HEK293 (cell line): ENCODE measurements around the gene NFIX.

Source experiments
- CTCF ChIA-PET: fragments of 350-600 bp; formaldehyde crosslinking; extraction: SDS; loops from one replicate; lab custom pipeline; 2021; ENCODE audit warnings: antibody characterized with exemption; lab: Yijun Ruan, JAX
- POLR2A ChIA-PET: fragments of 300-600 bp; formaldehyde crosslinking; extraction: SDS; loops from one replicate; lab custom pipeline; 2020; ENCODE audit warnings: antibody characterized with exemption, inconsistent platforms; lab: Yijun Ruan, JAX
- H3K27ac ChIP-seq: fragments of 200-500 bp; sonication (Bioruptor generic); 2 replicates; pipeline ENCODE4 v1.5.1; 2014; ENCODE audit warnings: low read depth, low read length, control low read depth, inconsistent platforms; ENCODE audit errors: extremely low read depth
- H3K36me3 ChIP-seq, 2 experiments: fragments of 200-500 bp in 1 of 2; sonication (Bioruptor generic) in 1 of 2; 1 replicate in 1 of 2; 2 replicates in 1 of 2; pipeline ENCODE4 v1.5.1; 2014 to 2017; ENCODE audit warnings: inconsistent platforms in 2 of 2, low read length in 2 of 2; ENCODE audit not compliant: control insufficient read depth in 2 of 2, insufficient read depth in 1 of 2
- H3K4me1 ChIP-seq: fragments of 200-500 bp; sonication (Bioruptor generic); 2 replicates; pipeline ENCODE4 v1.5.1; 2014; ENCODE audit warnings: mild to moderate bottlenecking, low read length, inconsistent platforms; ENCODE audit not compliant: control insufficient read depth, insufficient read depth
- H3K4me3 ChIP-seq: 2 replicates; pipeline ENCODE4 v1.5.1; 2011; ENCODE audit warnings: low read depth, mild to moderate bottlenecking, control low read depth, low read length, moderate library complexity
- H3K9me3 ChIP-seq: fragments of 200-500 bp; sonication (Bioruptor generic); 2 replicates; pipeline ENCODE4 v1.5.1; 2014; ENCODE audit warnings: low read depth, low read length, inconsistent platforms; ENCODE audit not compliant: control insufficient read depth, insufficient read depth
- GLI4 ChIP-seq: fragments of 450-650 bp; formaldehyde crosslinking; IDR thresholded peaks from 2 replicates; pipeline ENCODE4 v1.5.1; 2016; ENCODE audit warnings: missing biosample characterization, missing genetic modification characterization
- GLIS1 ChIP-seq: fragments of 450-650 bp; formaldehyde crosslinking; IDR thresholded peaks from 2 replicates; pipeline ENCODE4 v1.5.1; 2016; ENCODE audit warnings: missing biosample characterization, missing genetic modification characterization
- IKZF3 ChIP-seq: fragments of 450-650 bp; IDR thresholded peaks from 2 replicates; pipeline ENCODE4 v1.5.0; 2018; ENCODE audit warnings: missing biosample characterization, mild to moderate bottlenecking, missing genetic modification characterization, moderate library complexity
- KLF1 ChIP-seq: fragments of 450-650 bp; formaldehyde crosslinking; IDR thresholded peaks from 2 replicates; pipeline ENCODE4 v1.5.1; 2016; ENCODE audit warnings: missing biosample characterization, missing genetic modification characterization
- KLF7 ChIP-seq: fragments of 450-650 bp; formaldehyde crosslinking; IDR thresholded peaks from 2 replicates; pipeline ENCODE4 v1.5.1; 2016; ENCODE audit warnings: missing biosample characterization, missing genetic modification characterization, borderline replicate concordance
- KLF9 ChIP-seq: fragments of 450-650 bp; formaldehyde crosslinking; IDR thresholded peaks from 2 replicates; pipeline ENCODE4 v1.5.1; 2016; ENCODE audit warnings: missing biosample characterization, missing genetic modification characterization, low read depth
- SP2 ChIP-seq: fragments of 450-650 bp; formaldehyde crosslinking; IDR thresholded peaks from 2 replicates; pipeline ENCODE4 v1.5.1; 2016; ENCODE audit warnings: missing biosample characterization, missing genetic modification characterization
- SP3 ChIP-seq: fragments of 450-650 bp; formaldehyde crosslinking; IDR thresholded peaks from 2 replicates; pipeline ENCODE4 v1.5.1; 2016; ENCODE audit warnings: missing biosample characterization, missing genetic modification characterization
- YY1 ChIP-seq: fragments of 450-650 bp; formaldehyde crosslinking; IDR thresholded peaks from 2 replicates; pipeline ENCODE4 v1.5.1; 2018; ENCODE audit warnings: missing biosample characterization, missing genetic modification characterization
- ZBTB20 ChIP-seq: fragments of 450-650 bp; formaldehyde crosslinking; IDR thresholded peaks from 2 replicates; pipeline ENCODE4 v1.5.1; 2016; ENCODE audit warnings: missing biosample characterization, missing genetic modification characterization
- ZBTB8A ChIP-seq: fragments of 450-650 bp; formaldehyde crosslinking; IDR thresholded peaks from 2 replicates; pipeline ENCODE4 v1.5.1; 2016; ENCODE audit warnings: missing biosample characterization, missing genetic modification characterization
- ZEB2 ChIP-seq: fragments of 450-650 bp; formaldehyde crosslinking; IDR thresholded peaks from 2 replicates; pipeline ENCODE4 v1.5.1; 2016; ENCODE audit warnings: missing biosample characterization, missing genetic modification characterization
- ZIC2 ChIP-seq: fragments of 450-650 bp; formaldehyde crosslinking; IDR thresholded peaks from 2 replicates; pipeline ENCODE4 v1.5.1; 2016; ENCODE audit warnings: missing biosample characterization, missing genetic modification characterization
- ZNF2 ChIP-seq: fragments of 450-650 bp; formaldehyde crosslinking; IDR thresholded peaks from 2 replicates; pipeline ENCODE4 v1.5.1; 2016; ENCODE audit warnings: missing biosample characterization, missing genetic modification characterization
- ZNF223 ChIP-seq: fragments of 450-650 bp; formaldehyde crosslinking; IDR thresholded peaks from 2 replicates; pipeline ENCODE4 v1.5.1; 2016; ENCODE audit warnings: missing biosample characterization, missing genetic modification characterization
- ZNF311 ChIP-seq: fragments of 450-650 bp; formaldehyde crosslinking; IDR thresholded peaks from 2 replicates; pipeline ENCODE4 v1.5.1; 2017; ENCODE audit warnings: missing biosample characterization, missing genetic modification characterization, borderline replicate concordance
- ZNF423 ChIP-seq: fragments of 450-650 bp; formaldehyde crosslinking; IDR thresholded peaks from 2 replicates; pipeline ENCODE4 v1.5.1; 2016; ENCODE audit warnings: missing biosample characterization, missing genetic modification characterization
- ZNF610 ChIP-seq: fragments of 450-650 bp; formaldehyde crosslinking; IDR thresholded peaks from 2 replicates; pipeline ENCODE4 v1.5.1; 2016; ENCODE audit warnings: missing biosample characterization, missing genetic modification characterization, borderline replicate concordance
- ZNF830 ChIP-seq: fragments of 450-650 bp; IDR thresholded peaks from 2 replicates; pipeline ENCODE4 v1.5.0; 2018; ENCODE audit warnings: missing biosample characterization, missing genetic modification characterization, low read depth, mild to moderate bottlenecking, moderate library complexity
- TF ChIP-seq, protein P1 (sequence below): fragments of 450-650 bp; formaldehyde crosslinking; IDR thresholded peaks from 2 replicates; pipeline ENCODE4 v1.5.1; 2016; ENCODE audit warnings: missing biosample characterization, missing genetic modification characterization
- TF ChIP-seq, protein P2 (sequence below): fragments of 450-650 bp; formaldehyde crosslinking; IDR thresholded peaks from 2 replicates; pipeline ENCODE4 v1.5.1; 2017; ENCODE audit warnings: missing biosample characterization, missing genetic modification characterization
- TF ChIP-seq, protein P3 (sequence below): fragments of 450-650 bp; formaldehyde crosslinking; IDR thresholded peaks from 2 replicates; pipeline ENCODE4 v1.5.1; 2016; ENCODE audit warnings: missing biosample characterization, missing genetic modification characterization
- TF ChIP-seq, protein P4 (sequence below): fragments of 450-650 bp; formaldehyde crosslinking; IDR thresholded peaks from 2 replicates; pipeline ENCODE4 v1.5.1; 2016; ENCODE audit warnings: missing biosample characterization, missing genetic modification characterization

The NFIX gene

DNA sequence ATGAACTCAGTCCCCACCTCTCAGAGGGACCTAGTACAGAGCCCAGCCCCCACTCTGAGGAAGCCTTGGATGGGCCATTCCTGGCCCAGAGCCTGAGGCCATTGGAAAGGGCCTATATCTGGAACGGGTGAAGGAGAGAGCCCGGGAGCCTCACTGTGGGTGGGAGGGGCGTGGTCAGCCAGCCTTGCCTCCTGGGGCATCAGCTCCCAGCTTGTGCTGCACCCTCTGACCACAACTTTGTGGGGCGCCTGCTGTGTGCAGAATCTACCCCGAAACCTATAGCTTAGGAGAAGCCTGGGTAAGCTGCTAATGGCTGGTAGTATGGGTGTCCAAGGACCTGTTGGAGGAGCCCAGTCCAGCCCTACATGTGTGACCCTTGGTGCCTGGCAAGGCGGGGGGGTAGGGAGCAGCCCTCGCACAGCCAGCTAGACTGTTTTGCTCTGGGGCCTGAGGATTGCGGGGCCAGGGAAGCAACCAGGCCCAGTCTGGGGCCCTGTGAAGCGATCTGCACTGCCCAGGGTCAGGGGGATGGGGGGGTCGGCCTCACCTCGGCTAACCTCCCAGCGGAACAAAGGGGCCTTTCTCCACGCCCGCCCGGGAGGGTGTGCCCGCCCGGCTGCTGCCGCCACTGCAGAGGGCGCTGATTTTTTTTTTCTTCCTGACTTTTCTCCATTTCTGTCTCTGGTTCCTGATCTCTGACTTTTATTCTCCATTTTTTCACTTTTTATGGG, 65.1 kb downstream of the NFIX start:
- peaks cover 29% of the 10 kb centered on the region for H3K4me1 ChIP-seq
- H3K4me3 ChIP-seq, result no peak overlapping the region
- CTCF ChIA-PET, result interaction anchor here (0.6 to 15.8 kb wide), 21 partner anchors 10 to 178 kb away, joined by 3 to 247 read pairs (median 21); no protein-coding TSS in a partner anchor
- no peaks in the 10 kb centered on the region for H3K9me3 ChIP-seq
- POLR2A ChIA-PET, result interaction anchor here (0.7 to 2.0 kb wide), 5 partner anchors 9 to 92 kb away, joined by 3 to 6 read pairs (median 4); no protein-coding TSS in a partner anchor
- H3K27ac ChIP-seq, result no peak overlapping the region
- no peaks in the 10 kb centered on the region for H3K36me3 ChIP-seq
- TF ChIP-seq ZBTB8A (tag by site-specific recombination) (0 out of 2 replicates have a peak, but pooled peaks have one; percentile 36), ZEB2 (tag by site-specific recombination) (no peak), ZIC2 (tag by site-specific recombination) (peak; percentile 63), GLIS1 (peak; percentile 59), ZNF223 (tag by site-specific recombination) (no peak), KLF1 (tag by site-specific recombination) (peak; percentile 90), GLI4 (tag by site-specific recombination) (no peak), ZNF423 (tag by site-specific recombination) (0 out of 2 replicates have a peak, but pooled peaks have one; percentile 28)
- TF ChIP-seq, protein P1, sequence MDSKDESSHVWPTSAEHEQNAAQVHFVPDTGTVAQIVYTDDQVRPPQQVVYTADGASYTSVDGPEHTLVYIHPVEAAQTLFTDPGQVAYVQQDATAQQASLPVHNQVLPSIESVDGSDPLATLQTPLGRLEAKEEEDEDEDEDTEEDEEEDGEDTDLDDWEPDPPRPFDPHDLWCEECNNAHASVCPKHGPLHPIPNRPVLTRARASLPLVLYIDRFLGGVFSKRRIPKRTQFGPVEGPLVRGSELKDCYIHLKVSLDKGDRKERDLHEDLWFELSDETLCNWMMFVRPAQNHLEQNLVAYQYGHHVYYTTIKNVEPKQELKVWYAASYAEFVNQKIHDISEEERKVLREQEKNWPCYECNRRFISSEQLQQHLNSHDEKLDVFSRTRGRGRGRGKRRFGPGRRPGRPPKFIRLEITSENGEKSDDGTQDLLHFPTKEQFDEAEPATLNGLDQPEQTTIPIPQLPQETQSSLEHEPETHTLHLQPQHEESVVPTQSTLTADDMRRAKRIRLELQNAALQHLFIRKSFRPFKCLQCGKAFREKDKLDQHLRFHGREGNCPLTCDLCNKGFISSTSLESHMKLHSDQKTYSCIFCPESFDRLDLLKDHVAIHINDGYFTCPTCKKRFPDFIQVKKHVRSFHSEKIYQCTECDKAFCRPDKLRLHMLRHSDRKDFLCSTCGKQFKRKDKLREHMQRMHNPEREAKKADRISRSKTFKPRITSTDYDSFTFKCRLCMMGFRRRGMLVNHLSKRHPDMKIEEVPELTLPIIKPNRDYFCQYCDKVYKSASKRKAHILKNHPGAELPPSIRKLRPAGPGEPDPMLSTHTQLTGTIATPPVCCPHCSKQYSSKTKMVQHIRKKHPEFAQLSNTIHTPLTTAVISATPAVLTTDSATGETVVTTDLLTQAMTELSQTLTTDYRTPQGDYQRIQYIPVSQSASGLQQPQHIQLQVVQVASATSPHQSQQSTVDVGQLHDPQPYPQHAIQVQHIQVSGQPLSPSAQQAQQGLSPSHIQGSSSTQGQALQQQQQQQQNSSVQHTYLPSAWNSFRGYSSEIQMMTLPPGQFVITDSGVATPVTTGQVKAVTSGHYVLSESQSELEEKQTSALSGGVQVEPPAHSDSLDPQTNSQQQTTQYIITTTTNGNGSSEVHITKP (tag by site-specific recombination), result peak; percentile 52
- TF ChIP-seq, all 188 proteins: peak for 6

DNA sequence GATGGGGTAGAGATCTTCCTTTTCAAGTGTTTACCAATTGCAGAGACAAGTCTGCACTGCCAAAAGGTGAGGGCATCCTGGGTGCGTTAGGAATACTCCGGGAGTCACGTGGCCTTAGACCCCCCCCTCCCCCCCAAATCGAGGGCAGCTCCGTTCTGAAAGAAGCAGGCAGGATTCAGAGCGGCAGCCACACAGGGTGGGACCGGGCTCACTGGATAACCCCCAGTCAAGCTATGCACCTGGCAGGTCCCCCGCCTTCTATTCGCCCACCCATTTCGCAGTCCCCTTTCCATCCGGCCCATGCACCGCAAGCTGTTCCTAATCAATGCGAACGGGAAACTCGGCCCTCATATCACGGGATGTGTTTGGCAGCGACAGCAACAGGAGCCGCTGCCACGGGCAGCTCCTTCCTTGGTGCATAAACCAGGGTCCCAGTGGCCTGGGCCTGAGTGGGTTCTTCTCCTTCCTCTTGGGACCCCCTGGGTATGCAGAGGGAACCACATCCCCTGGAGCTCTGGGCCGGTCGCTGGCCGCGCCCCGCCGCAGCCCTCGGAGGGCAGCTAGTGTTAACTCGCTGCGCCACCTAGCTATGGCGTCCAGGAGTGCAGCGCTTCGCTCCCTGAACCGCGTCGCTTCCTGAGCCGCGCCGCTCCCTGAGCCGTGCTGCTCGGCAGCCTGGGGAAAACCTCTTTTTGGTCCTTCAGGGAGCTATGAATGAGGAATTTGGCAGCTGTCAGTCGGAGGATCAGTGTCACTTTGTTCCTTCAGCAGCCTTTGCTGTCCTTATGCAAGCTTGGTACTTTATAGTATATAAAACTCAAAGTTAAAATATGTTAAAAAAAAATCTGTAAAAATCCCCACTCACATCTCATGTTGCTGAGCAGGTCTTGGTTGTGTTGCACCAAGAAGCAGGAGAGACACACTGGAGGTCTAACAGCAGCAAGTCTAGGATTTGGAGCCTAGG, 66.0 kb downstream of the NFIX start:
- no peak overlapping the region for H3K27ac ChIP-seq
- no peak overlapping the region for H3K4me3 ChIP-seq
- CTCF ChIA-PET, result interaction anchor here (0.6 to 15.8 kb wide), 36 partner anchors 11 to 478 kb away, joined by 3 to 247 read pairs (median 9); no protein-coding TSS in a partner anchor
- no peaks in the 10 kb centered on the region for H3K36me3 ChIP-seq
- H3K4me1 ChIP-seq, result peaks cover 25% of the 10 kb centered on the region
- H3K9me3 ChIP-seq, result no peaks in the 10 kb centered on the region
- POLR2A ChIA-PET, result interaction anchor here (0.7 to 2.0 kb wide), 9 partner anchors 9 to 92 kb away, joined by 3 to 6 read pairs (median 3); no protein-coding TSS in a partner anchor
- TF ChIP-seq ZNF2 (peak; percentile 90), SP2 (tag by site-specific recombination) (no peak), ZBTB20 (tag by site-specific recombination) (no peak), ZNF830 (no peak), KLF9 (tag by site-specific recombination) (0 out of 2 replicates have a peak, but pooled peaks have one; percentile 46), SP3 (tag by site-specific recombination) (no peak), KLF7 (peak; percentile 21; the same call in 1 of the 2 replicates), KLF1 (tag by site-specific recombination) (peak; percentile 30), ZEB2 (tag by site-specific recombination) (peak; percentile 60; the same call in 1 of the 2 replicates), ZNF311 (tag by site-specific recombination) (no peak), YY1 (tag by site-specific recombination) (no peak), IKZF3 (peak; percentile 39; the same call in 1 of the 2 replicates), ZNF610 (tag by site-specific recombination) (peak; percentile 75; the same call in 1 of the 2 replicates)
- TF ChIP-seq, protein P2, sequence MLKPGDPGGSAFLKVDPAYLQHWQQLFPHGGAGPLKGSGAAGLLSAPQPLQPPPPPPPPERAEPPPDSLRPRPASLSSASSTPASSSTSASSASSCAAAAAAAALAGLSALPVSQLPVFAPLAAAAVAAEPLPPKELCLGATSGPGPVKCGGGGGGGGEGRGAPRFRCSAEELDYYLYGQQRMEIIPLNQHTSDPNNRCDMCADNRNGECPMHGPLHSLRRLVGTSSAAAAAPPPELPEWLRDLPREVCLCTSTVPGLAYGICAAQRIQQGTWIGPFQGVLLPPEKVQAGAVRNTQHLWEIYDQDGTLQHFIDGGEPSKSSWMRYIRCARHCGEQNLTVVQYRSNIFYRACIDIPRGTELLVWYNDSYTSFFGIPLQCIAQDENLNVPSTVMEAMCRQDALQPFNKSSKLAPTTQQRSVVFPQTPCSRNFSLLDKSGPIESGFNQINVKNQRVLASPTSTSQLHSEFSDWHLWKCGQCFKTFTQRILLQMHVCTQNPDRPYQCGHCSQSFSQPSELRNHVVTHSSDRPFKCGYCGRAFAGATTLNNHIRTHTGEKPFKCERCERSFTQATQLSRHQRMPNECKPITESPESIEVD (tag by site-specific recombination), result no peak
- TF ChIP-seq, protein P3, sequence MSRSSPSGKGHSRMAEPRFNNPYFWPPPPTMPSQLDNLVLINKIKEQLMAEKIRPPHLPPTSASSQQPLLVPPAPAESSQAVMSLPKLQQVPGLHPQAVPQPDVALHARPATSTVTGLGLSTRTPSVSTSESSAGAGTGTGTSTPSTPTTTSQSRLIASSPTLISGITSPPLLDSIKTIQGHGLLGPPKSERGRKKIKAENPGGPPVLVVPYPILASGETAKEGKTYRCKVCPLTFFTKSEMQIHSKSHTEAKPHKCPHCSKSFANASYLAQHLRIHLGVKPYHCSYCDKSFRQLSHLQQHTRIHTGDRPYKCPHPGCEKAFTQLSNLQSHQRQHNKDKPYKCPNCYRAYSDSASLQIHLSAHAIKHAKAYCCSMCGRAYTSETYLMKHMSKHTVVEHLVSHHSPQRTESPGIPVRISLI (tag by site-specific recombination), result no peak
- TF ChIP-seq, protein P4, sequence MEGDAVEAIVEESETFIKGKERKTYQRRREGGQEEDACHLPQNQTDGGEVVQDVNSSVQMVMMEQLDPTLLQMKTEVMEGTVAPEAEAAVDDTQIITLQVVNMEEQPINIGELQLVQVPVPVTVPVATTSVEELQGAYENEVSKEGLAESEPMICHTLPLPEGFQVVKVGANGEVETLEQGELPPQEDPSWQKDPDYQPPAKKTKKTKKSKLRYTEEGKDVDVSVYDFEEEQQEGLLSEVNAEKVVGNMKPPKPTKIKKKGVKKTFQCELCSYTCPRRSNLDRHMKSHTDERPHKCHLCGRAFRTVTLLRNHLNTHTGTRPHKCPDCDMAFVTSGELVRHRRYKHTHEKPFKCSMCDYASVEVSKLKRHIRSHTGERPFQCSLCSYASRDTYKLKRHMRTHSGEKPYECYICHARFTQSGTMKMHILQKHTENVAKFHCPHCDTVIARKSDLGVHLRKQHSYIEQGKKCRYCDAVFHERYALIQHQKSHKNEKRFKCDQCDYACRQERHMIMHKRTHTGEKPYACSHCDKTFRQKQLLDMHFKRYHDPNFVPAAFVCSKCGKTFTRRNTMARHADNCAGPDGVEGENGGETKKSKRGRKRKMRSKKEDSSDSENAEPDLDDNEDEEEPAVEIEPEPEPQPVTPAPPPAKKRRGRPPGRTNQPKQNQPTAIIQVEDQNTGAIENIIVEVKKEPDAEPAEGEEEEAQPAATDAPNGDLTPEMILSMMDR (tag by site-specific recombination), result peak; percentile 90
